Activated CD4-positive, alpha-beta T cell treated with anti-CD3 and anti-CD28 coated beads for 48 hours (primary cell): ENCODE data around the gene TMEM120A.

Experiments used
- DNase-seq: peaks from one replicate; pipeline ENCODE4 v3.0.0-alpha.2; 2020

Gene TMEM120A

DNA sequence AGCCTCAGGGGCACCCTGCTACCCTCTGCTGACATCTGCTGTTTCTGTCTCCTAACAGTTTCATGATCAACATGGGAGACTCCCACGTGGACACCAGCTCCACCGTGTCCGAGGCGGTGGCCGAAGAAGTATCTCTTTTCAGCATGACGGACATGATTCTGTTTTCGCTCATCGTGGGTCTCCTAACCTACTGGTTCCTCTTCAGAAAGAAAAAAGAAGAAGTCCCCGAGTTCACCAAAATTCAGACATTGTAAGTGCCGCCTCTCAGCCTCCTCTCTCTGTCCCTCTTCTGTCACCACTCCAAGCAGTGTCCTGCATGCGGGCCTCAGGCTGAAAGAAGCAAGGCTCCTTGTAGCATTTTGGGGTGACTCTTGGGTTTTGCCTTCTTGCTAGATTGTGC is 40.5 kb downstream of the TMEM120A start:
- no peak for DNase-seq

DNA sequence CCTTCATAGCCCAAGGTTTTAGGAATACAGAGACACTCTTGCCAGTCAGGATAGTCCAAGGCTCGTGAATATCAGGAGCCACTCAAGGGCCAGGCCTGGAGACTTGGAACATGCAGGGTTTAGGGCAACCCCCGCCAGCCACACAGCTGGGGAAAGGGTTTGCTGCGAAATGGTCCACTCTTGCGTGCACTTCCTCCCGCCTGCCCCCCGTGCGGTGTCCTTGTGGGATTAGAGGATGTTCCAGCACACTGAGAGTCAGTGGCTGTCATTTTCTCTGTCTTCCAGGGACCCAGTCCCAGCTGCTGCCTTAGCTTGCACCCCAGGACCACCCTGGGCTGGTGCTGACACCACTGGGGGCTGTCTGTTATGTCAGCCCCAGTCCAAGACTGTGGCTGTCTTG is 41.0 kb downstream of the TMEM120A start:
- no peak for DNase-seq

DNA sequence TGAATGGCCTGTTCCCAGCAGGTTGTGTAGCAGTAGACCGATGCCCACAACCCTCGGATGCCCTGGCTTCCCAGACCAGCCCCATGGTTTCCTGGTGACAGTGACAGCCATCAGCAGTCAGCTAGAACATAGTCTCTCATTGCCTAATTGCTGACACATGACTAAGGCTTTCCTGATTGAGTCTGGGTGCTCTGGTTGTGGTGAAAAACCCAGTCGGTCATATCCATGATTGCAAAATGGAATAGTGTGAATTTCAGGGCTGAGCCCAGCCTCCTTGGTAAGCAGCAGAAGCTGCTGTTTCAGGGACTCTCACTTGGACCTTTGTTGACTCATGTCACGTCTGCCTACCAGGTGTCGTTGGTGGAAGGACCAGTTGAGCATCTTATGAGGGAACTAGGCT is 42.9 kb downstream of the TMEM120A start:
- no peak for DNase-seq

- DNase-seq: no peak
Measured at GRCh38 chr7:75950111-75950681, 44.2 kb downstream of the TMEM120A start.

GRCh38 chr7:75948179-75948578 is 46.2 kb downstream of the TMEM120A start:
- no peak for DNase-seq

DNA sequence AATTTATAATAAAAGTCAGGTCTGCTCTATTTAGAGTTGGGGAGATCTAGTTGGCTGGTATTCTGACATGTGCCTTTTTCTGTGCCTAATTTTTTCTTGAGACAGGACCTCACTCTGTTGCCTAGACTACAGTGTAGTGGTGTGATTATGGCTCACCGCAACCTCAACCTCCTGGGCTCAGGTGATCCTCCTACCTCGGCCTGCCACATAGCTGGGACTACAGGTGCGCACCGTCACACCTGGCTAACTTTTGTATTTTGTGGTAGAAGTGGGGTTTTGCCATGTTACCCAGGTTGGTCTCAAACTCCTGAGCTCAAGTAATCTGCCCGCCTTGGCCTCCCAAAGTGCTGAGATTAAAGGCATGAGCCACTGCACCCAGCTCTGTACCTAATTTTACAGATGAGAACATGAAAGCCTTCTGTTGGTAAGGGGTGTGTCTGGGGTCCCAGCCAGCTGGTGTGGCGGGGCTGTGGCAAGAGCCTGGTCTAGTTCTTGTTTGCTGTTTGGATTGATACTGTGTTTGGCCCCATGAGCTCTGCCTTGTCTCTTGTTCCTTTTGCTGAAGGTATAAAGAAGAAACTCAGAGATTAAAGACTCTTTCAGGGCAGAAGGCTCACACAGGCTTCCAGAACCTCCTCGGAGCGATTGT is 48.1 kb downstream of the TMEM120A start:
- DNase-seq: no peak

- DNase-seq: no peak
Measured at GRCh38 chr7:75945297-75946168, 48.9 kb downstream of the TMEM120A start.

- no peak for DNase-seq
Measured at GRCh38 chr7:75944507-75944906, 49.9 kb downstream of the TMEM120A start.

GRCh38 chr7:75943864-75944263 is 50.5 kb downstream of the TMEM120A start:
- no peak for DNase-seq

DNA sequence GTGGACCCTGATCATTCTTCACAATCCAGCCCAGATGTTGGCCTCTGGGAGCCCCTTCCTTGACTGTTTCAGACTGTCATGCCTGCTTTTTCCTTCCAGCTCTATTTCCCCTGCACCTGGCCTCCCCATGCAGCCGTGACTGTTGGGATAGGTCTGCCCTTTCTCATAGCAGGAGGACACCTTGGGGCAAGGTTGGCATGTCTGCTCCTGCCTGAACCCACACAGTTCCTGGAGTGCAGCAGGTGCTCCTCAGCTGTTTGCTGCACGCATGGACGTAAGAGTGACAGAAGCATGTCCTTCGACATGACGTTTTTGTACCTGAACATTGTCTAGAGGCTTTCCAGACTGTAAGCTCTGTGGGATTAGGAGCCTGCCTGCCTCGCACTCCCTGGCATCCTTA is 55.5 kb downstream of the TMEM120A start:
- DNase-seq: no peak

- no peak for DNase-seq
Measured at GRCh38 chr7:75937958-75938786, 56.2 kb downstream of the TMEM120A start.
